K562 (cell line): ENCODE results near the gene SLC1A5. TPM values are rescaled to one million over a fixed set of nuclear protein-coding genes. Genes with fewer than 3 reads are reported as not detected.

Experiments
- ATF7 ChIP-seq: fragments of 450-650 bp; IDR thresholded peaks from 2 replicates; pipeline ENCODE4 v1.7.1; 2014; ENCODE audit warnings: mild to moderate bottlenecking, moderate library complexity
- CBX5 ChIP-seq: IDR thresholded peaks from 2 replicates; pipeline ENCODE4 v1.6.1; 2014; ENCODE audit warnings: low read depth, borderline replicate concordance
- NFE2 ChIP-seq: IDR thresholded peaks from 2 replicates; pipeline ENCODE4 v1.6.1; 2014; ENCODE audit warnings: antibody characterized with exemption, low read depth
- RBM15 ChIP-seq: fragments of 200-400 bp; formaldehyde crosslinking; IDR thresholded peaks from 2 replicates; pipeline ENCODE4 v1.6.1; 2018; ENCODE audit warnings: mild to moderate bottlenecking, low read length, moderate library complexity; ENCODE audit not compliant: insufficient read depth
- polyA plus RNA-seq, 8 experiments: library from polyadenylated mRNA; depleted of rRNA in 4 of 8; stranded (reverse) in 5 of 8; unstranded in 3 of 8; fragments of >200 nt; fragmentation: Nextera tagmentation in 2 of 8; fragmentation: Illumina TruSeq in 1 of 8; extraction: Ambion mirVana in 2 of 8; extraction: Trizol in 1 of 8; gene quantifications; 2 replicates each; pipeline versions ENCODE4 v1.2.1 to v1.2.3, GENCODE V29; 2011 to 2014; ENCODE audit warnings: inconsistent platforms in 1 of 8, missing spikeins in 1 of 8
- total RNA-seq, 7 experiments: library from RNA; depleted of rRNA in 6 of 7; stranded (reverse); fragments of >200 nt in 6 of 7; fragmentation: Illumina TruSeq in 2 of 7; extraction: Trizol in 2 of 7; gene quantifications; 2 replicates each; pipeline versions ENCODE4 v1.2.1 to v1.2.3, GENCODE V29; 2011 to 2021; ENCODE audit warnings: low replicate concordance in 1 of 7
- TF ChIP-seq, protein P1 (sequence below), 2 experiments: fragments of 450-650 bp in 1 of 2; sonication (generic) in 1 of 2; formaldehyde crosslinking in 1 of 2; IDR thresholded peaks; 2 replicates each; pipeline versions ENCODE4 v1.7.1 to v1.9.0; 2016 to 2022; ENCODE audit warnings: inconsistent platforms in 1 of 2, mild to moderate bottlenecking in 1 of 2, missing genetic modification reagents in 1 of 2
- TF ChIP-seq, protein P2 (sequence below): IDR thresholded peaks from 3 replicates; pipeline ENCODE4 v1.6.1; 2011; ENCODE audit warnings: borderline replicate concordance, mild to moderate bottlenecking; ENCODE audit not compliant: insufficient read length, insufficient read depth
- TF ChIP-seq, protein P3 (sequence below): fragments of 450-650 bp; IDR thresholded peaks from 2 replicates; pipeline ENCODE4 v1.6.1; 2016
- TF ChIP-seq, protein P4 (sequence below): fragments of 450-650 bp; IDR thresholded peaks from 2 replicates; pipeline ENCODE4 v1.6.1; 2017; ENCODE audit warnings: antibody characterized with exemption, mild to moderate bottlenecking

Gene SLC1A5
- total and polyA plus RNA-seq, 9 of the 15 experiments (the other 6 are each of a cell fraction or from before 2014, with no cell fraction given), result 31.2 to 417 (median 134) TPM

DNA sequence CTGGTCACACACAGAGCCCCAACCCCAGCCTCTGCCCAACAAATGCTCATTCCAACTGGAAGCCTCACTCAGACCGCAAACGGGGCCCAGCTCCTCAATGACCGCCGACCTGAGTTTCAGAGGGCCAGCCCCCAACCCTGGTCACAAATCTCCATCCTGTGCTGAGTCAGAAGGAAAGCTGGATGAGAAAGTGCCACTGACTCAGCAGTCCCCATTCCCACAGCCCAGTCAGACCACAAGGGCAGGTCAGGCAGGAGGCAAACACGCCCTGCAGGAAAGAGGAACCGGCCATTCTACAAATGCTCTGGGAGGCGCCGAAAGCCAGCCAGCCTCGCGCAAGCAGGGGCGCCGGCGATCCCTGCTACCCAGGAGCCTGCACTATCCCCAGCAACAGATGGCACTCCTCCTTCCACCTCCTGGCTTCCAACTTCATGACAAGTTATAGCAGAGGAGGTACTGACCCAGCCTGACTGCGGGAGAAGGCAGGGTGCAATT lies 57.3 kb downstream of the SLC1A5 start (continued):
- TF ChIP-seq, protein P1, sequence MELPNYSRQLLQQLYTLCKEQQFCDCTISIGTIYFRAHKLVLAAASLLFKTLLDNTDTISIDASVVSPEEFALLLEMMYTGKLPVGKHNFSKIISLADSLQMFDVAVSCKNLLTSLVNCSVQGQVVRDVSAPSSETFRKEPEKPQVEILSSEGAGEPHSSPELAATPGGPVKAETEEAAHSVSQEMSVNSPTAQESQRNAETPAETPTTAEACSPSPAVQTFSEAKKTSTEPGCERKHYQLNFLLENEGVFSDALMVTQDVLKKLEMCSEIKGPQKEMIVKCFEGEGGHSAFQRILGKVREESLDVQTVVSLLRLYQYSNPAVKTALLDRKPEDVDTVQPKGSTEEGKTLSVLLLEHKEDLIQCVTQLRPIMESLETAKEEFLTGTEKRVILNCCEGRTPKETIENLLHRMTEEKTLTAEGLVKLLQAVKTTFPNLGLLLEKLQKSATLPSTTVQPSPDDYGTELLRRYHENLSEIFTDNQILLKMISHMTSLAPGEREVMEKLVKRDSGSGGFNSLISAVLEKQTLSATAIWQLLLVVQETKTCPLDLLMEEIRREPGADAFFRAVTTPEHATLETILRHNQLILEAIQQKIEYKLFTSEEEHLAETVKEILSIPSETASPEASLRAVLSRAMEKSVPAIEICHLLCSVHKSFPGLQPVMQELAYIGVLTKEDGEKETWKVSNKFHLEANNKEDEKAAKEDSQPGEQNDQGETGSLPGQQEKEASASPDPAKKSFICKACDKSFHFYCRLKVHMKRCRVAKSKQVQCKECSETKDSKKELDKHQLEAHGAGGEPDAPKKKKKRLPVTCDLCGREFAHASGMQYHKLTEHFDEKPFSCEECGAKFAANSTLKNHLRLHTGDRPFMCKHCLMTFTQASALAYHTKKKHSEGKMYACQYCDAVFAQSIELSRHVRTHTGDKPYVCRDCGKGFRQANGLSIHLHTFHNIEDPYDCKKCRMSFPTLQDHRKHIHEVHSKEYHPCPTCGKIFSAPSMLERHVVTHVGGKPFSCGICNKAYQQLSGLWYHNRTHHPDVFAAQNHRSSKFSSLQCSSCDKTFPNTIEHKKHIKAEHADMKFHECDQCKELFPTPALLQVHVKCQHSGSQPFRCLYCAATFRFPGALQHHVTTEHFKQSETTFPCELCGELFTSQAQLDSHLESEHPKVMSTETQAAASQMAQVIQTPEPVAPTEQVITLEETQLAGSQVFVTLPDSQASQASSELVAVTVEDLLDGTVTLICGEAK (IDR thresholded peaks at IDR 0.05), result no peak
- TF ChIP-seq, protein P1 (CRISPR knock-in tag; IDR thresholded peaks at IDR 0.05), result no peak
- TF ChIP-seq NFE2, result peak; percentile 98
- TF ChIP-seq CBX5, result no peak
- no peak for TF ChIP-seq RBM15
- TF ChIP-seq, protein P2, sequence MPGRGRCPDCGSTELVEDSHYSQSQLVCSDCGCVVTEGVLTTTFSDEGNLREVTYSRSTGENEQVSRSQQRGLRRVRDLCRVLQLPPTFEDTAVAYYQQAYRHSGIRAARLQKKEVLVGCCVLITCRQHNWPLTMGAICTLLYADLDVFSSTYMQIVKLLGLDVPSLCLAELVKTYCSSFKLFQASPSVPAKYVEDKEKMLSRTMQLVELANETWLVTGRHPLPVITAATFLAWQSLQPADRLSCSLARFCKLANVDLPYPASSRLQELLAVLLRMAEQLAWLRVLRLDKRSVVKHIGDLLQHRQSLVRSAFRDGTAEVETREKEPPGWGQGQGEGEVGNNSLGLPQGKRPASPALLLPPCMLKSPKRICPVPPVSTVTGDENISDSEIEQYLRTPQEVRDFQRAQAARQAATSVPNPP, result no peak
- TF ChIP-seq, protein P3, sequence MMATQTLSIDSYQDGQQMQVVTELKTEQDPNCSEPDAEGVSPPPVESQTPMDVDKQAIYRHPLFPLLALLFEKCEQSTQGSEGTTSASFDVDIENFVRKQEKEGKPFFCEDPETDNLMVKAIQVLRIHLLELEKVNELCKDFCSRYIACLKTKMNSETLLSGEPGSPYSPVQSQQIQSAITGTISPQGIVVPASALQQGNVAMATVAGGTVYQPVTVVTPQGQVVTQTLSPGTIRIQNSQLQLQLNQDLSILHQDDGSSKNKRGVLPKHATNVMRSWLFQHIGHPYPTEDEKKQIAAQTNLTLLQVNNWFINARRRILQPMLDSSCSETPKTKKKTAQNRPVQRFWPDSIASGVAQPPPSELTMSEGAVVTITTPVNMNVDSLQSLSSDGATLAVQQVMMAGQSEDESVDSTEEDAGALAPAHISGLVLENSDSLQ, result 0 out of 2 replicates have a peak, but pooled peaks have one; percentile 15
- TF ChIP-seq ATF7, result peak; percentile 73
- TF ChIP-seq, protein P4, sequence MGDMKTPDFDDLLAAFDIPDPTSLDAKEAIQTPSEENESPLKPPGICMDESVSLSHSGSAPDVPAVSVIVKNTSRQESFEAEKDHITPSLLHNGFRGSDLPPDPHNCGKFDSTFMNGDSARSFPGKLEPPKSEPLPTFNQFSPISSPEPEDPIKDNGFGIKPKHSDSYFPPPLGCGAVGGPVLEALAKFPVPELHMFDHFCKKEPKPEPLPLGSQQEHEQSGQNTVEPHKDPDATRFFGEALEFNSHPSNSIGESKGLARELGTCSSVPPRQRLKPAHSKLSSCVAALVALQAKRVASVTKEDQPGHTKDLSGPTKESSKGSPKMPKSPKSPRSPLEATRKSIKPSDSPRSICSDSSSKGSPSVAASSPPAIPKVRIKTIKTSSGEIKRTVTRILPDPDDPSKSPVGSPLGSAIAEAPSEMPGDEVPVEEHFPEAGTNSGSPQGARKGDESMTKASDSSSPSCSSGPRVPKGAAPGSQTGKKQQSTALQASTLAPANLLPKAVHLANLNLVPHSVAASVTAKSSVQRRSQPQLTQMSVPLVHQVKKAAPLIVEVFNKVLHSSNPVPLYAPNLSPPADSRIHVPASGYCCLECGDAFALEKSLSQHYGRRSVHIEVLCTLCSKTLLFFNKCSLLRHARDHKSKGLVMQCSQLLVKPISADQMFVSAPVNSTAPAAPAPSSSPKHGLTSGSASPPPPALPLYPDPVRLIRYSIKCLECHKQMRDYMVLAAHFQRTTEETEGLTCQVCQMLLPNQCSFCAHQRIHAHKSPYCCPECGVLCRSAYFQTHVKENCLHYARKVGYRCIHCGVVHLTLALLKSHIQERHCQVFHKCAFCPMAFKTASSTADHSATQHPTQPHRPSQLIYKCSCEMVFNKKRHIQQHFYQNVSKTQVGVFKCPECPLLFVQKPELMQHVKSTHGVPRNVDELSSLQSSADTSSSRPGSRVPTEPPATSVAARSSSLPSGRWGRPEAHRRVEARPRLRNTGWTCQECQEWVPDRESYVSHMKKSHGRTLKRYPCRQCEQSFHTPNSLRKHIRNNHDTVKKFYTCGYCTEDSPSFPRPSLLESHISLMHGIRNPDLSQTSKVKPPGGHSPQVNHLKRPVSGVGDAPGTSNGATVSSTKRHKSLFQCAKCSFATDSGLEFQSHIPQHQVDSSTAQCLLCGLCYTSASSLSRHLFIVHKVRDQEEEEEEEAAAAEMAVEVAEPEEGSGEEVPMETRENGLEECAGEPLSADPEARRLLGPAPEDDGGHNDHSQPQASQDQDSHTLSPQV, result peak; percentile 26; the same call in 1 of the 2 replicates
